Activated CD4-positive, alpha-beta T cell treated with anti-CD3 and anti-CD28 coated beads for 1 hour (primary cell): ENCODE data around the gene ZNF232.
A peak's percentile ranks its signal among the peaks of the same experiment; 100 is the strongest.
"Not testable (repeated sequence)": the region's sequence is repeated elsewhere in the genome, so short reads cannot be mapped to it uniquely, and the experiment has no call there.

Source experiments
- DNase-seq: peaks from one replicate; pipeline ENCODE4 v3.0.0-alpha.2; 2020

Gene ZNF232

DNA sequence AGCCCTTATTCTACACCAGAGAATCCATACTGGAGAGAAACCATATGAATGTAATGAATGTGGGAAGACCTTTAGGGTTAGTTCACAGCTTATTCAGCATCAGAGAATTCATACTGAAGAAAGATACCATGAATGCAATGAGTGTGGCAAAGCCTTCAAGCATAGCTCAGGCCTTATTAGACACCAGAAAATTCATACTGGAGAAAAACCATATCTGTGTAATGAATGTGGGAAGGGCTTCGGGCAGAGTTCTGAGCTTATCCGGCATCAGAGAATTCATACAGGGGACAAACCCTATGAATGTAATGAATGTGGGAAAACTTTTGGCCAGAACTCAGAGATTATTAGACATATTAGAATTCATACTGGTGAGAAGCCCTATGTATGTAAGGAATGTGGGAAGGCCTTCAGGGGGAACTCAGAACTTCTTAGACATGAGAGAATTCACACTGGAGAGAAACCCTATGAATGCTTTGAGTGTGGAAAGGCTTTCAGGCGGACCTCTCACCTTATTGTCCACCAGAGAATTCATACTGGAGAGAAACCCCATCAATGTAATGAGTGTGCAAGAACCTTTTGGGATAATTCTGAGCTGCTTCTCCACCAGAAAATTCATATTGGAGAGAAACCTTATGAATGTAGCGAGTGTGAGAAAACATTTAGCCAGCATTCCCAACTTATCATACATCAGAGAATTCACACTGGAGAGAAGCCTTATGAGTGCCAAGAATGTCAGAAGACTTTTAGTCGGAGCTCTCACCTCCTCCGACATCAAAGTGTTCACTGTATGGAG, 19.3 kb downstream of the ZNF232 start:
- no peak for DNase-seq

DNA sequence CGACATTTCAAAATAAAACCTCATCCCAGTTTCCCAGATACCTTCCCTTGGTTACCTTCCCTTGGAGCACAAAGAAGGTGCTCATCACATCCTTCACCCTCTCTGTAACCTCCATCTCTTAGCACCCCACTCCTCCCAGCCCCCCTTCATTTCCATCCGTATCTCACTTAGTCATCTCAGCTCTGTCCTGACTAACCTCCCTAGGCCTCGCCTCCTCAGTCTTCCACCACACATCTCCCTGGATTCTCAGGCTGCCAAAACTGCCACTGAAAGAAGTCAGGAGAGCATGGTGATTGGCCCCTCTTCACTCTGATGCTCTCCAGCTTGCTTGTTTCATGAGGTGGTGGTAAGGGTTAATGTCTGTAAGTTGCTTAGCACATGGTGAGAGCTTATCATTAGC, 31.1 kb downstream of the ZNF232 start:
- DNase-seq: no peak

DNA sequence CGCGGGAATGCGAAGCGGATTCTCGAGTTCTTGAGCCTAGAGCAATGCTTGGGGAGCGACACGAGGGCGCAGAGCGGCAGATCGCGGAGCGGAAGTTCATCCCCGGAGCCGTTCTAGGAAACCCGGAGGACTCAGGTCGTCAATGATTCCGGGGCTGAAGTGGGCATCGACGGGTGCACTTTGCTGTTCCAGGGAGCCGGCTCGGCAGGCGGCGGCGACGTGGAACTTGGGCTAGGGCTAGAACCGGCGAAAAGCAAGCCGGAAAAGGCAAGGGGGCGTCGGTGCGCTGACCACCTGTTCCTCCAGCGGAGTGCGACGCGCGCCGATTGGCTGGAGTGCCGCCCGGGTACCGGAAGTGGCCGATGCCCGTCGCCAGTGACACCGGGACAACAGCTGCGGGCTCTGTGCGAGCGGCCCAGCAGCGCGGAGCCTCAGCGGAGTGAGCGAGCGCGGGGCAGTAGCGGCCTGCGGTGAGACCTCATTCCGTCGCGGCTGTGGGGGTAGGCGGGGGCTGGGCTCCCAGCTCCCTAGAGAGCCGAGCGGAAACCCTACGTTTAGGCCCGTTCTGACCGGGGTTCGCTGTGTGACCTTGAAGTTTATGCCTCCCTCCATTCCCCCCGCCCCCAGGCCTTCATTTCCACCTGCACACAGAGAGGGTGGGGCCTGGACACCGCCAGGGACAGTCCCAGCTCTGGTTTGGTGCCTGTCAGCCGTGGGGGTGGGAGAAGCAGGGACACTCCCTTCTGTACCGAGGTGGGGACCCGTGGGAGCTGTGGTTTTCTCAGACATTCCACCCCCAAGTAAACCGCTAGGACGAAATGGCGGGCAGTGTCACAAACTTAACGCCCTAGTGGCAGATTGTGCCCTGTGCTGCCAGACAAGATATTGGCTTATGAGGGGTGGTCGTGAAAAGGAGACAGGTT, 33.3 kb downstream of the ZNF232 start, which contains the start of gene ZFP3:
Gene ZFP3 (plus strand): TSS at position 362 of the 923 bp plus-strand sequence. CDS start 13,038 bp downstream, outside the sequence.
- DNase-seq: peak; percentile 57

DNA sequence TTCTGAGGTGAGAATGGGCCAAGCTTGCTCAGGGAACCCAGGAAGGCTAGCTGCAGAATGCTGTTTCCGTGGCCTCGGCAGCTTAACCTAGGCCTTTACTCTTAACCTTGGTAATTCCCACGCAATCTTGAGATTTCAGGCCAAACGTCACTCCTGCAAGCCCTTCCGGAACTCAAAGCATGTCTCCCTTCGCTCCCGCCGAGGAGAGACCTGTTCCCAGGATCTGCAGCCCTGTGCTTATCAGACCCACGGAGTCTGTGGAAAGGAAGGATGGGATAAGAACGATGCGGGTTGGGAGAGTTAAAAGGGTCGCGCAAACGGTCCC, 33.9 kb downstream of the ZNF232 start:
- DNase-seq: no peak

DNA sequence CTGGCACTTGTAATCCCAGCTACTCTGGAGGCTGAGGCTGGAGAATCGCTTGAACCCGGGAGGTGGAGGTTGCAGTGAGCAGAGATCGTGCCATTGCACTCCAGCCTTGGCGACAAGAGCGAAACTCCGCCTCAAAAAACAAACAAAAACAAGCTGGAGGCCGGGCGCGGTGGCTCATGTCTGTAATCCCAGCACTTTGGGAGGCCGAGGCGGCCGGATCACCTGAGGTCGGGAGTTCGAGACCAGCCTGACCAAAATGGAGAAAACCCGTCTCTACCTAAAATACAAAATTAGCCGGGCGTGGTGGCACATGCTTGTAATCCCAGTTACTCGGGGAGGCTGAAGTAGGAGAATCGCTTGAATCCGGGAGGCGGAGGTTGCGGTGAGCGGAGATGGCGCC, 34.4 kb downstream of the ZNF232 start:
- DNase-seq: not testable (repeated sequence)

DNA sequence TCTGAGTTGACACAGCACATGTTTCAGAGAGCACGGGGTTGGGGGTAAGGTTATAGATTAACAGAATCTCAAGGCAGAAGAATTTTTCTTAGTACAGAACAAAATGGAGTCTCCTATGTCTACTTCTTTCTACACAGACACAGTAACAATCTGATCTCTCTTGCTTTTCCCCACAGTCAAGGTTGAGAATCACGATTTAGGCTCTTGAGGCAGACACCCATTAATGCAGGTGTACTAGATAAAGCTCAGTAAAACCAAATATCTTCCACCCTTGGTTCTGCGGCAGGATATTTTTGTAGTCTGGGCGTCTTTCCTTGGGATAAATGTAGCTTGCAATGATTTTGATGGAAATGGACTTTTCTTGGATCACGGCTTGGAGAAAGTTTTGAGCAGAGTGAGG, 36.2 kb downstream of the ZNF232 start:
- not testable (repeated sequence) for DNase-seq

DNA sequence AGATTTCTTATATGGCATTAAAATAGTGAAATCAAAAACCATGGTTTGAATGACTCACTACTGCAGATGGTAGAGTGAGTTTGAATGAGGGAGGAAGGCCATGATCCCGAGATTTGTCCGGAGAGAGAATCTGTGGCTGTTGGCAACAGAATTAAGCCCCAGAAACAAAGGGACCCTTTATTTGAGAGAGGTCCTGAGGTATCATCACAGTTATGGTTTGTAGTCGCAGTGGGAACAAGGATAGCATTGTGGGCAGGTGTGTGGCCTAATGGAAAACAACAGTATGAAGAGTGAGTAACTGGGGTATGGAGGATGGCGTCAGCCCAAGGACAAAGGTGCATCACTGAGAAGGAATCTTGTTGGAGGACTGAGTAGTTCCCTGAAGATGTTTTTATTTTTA, 42.0 kb downstream of the ZNF232 start:
- no peak for DNase-seq

DNA sequence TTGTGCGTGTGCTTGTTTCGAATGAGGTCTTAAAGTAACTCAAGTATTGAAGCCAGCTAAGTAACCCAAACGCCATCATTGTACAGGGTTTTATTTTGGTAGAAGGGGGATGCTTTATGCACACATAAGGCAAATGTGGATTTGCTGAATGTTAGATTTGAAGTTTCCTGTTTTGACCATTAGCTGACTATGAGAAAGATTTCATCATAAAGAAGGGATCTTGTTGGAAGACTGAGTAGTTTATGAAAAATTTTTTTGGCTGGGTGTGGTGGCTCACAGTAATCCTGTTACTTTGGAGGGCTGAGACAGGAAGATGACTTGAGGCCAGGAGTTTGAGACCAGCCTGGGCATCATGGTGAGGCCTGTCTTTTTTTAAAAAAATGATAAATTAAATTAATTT, 43.4 kb downstream of the ZNF232 start:
- DNase-seq: no peak

DNA sequence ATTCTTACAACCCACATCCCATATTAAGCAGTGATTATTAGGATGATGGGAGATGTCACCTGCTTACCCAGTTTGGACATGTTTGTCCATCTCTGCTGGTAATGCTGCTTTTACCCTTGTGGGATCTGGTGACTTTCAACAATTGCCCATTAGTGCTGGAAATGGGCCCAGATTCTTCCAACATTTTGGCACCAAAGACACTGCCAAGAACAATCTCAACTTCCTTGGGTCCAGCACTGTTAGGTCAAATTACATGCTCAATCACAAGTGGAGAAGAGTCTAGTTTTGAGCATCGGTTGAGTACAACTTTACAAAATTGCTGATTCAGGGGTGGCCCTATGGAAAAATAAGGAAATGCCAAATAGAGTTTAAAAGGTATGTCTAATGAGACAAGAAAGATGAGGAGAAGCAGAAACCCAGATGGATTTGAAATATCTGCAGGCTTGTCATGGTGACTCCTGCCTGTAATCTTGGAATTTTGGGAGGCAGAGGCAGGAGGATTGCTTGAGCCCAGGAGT, 46.4 kb downstream of the ZNF232 start:
- no peak for DNase-seq
